IPS-20b (cell line): ENCODE data around the gene PRRG4.

Source experiments
- H3K27ac ChIP-seq: one replicate; pipeline ENCODE4 v1.5.1; 2013; ENCODE audit warnings: low read length
- H3K27me3 ChIP-seq: 2 replicates; pipeline ENCODE4 v1.6.1; 2013; ENCODE audit warnings: mild to moderate bottlenecking, low read length, inconsistent platforms; ENCODE audit not compliant: insufficient read depth
- H3K36me3 ChIP-seq: 2 replicates; pipeline ENCODE4 v1.6.1; 2013; ENCODE audit warnings: low read depth, mild to moderate bottlenecking, inconsistent platforms, low read length, moderate library complexity; ENCODE audit not compliant: insufficient read depth
- H3K4me1 ChIP-seq: 2 replicates; pipeline ENCODE4 v1.6.1; 2013; ENCODE audit warnings: mild to moderate bottlenecking, control low read depth, inconsistent platforms, low read length, moderate library complexity; ENCODE audit not compliant: insufficient read depth
- H3K4me3 ChIP-seq: 2 replicates; pipeline ENCODE4 v1.5.1; 2013; ENCODE audit warnings: mild to moderate bottlenecking, low read length, inconsistent platforms
- H3K9ac ChIP-seq: 2 replicates; pipeline ENCODE4 v1.6.1; 2013; ENCODE audit warnings: low read depth, mild to moderate bottlenecking, inconsistent platforms, low read length, moderate library complexity
- H3K9me3 ChIP-seq: 2 replicates; pipeline ENCODE4 v1.6.1; 2013; ENCODE audit warnings: mild to moderate bottlenecking, low read depth, low read length, inconsistent platforms; ENCODE audit not compliant: insufficient read depth

The PRRG4 gene

DNA sequence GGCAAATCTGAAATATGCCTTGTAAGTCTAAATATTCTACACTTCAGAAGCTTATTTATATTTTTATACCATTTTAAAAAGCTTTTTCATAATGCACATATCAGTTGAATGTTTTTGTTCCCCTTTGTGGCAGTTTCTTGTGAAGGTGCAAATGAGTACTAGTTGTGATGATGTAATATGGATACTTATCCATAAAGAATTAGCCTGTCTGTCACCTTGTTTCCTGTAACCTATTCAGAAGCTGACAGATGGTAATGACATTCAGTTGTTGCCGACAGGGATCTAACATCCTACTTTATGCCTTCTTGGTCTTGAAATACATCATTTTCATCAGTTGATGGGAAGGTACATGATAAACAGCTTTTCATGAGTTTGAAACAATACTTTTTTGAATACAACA lies 65.7 kb downstream of the PRRG4 start:
- Histone ChIP-seq H3K36me3 (peaks cover 50% of the 10 kb centered on the region), H3K9ac (peak overlapping the region; percentile 96; the same call in 1 of the 2 replicates), H3K27ac (no peak overlapping the region), H3K4me3 (peak overlapping the region; percentile 95), H3K27me3 (no peaks in the 10 kb centered on the region), H3K4me1 (peaks cover 19% of the 10 kb centered on the region), H3K9me3 (no peaks in the 10 kb centered on the region)

DNA sequence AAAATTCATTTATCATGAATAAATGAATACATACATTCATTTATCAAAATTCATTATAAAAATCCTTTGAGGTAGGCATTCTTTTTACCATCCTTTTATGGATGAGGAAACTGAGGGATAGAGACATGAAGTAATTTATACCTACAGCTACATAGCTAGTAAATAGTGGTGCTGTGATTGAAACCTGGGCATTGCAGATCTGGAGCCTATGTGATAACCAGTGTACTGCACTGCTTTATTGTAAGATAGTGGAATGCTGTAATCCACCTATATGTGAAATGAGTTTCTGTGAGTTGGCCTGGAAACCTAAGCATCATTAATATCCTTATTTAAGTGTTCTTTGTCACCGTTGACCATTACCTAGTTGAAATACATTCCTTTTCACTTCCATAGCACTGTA lies 67.4 kb downstream of the PRRG4 start:
- Histone ChIP-seq H3K9ac (no peak overlapping the region), H3K36me3 (peaks cover 66% of the 10 kb centered on the region), H3K27me3 (no peaks in the 10 kb centered on the region), H3K27ac (no peak overlapping the region), H3K9me3 (no peaks in the 10 kb centered on the region), H3K4me3 (peak overlapping the region; percentile 4; the same call in 1 of the 2 replicates), H3K4me1 (peaks cover 23% of the 10 kb centered on the region)

DNA sequence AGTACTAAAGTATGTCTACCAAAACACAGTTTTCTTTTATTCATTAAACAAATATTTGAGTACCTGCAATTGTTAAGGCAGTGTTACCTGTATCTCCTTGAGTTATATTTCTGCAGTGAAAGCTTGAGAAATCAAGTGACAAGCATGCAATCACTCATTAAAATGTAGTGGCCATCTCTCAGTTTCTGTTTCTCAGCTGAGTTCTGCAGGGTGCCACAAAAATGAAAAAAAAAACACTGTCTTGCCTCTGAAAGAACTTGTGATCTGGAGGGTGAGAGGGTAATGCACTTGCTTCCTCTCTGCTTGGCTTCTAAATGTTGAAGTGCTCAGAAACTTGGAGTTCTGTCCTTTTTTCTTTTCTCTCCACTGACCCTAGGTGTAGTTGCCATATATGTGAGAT lies 69.7 kb downstream of the PRRG4 start:
- peaks cover 23% of the 10 kb centered on the region for H3K4me1 ChIP-seq
- H3K27me3 ChIP-seq, result no peaks in the 10 kb centered on the region
- peaks cover 75% of the 10 kb centered on the region for H3K36me3 ChIP-seq
- H3K4me3 ChIP-seq, result no peak overlapping the region
- H3K9me3 ChIP-seq, result no peaks in the 10 kb centered on the region
- no peak overlapping the region for H3K9ac ChIP-seq
- no peak overlapping the region for H3K27ac ChIP-seq

DNA sequence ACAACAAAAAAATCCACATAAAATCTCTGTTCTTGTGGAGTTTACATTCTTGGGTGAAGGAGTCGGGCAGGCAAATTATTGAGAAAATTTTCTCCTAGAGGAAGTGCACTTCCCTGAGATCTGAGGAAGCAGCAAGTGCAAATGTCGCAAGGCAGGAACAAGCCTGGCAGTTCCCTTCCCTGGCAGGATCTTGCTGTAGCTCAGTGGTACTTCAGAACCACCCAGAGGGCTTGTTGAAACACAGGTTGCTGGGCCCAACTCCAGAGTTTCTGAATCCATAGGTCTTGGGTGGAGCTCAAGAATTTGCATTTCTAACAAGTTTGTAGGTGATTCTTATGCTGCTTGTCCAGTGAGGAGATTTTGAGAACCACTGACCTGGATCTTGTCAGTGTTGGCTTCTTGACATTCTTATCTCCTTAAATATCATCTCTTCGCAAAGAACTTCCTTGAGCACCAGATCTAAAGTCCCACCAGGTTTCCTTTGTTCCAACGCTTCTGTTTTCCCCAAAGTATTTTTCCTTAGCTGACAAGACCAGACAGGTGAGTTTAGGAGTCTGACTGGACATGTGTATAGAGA lies 72.5 kb downstream of the PRRG4 start:
- no peaks in the 10 kb centered on the region for H3K9me3 ChIP-seq
- peaks cover 15% of the 10 kb centered on the region; the same call in 1 of the 2 replicates for H3K4me1 ChIP-seq
- no peak overlapping the region for H3K9ac ChIP-seq
- no peak overlapping the region for H3K4me3 ChIP-seq
- H3K27ac ChIP-seq, result no peak overlapping the region
- H3K27me3 ChIP-seq, result no peaks in the 10 kb centered on the region
- H3K36me3 ChIP-seq, result peaks cover 68% of the 10 kb centered on the region

DNA sequence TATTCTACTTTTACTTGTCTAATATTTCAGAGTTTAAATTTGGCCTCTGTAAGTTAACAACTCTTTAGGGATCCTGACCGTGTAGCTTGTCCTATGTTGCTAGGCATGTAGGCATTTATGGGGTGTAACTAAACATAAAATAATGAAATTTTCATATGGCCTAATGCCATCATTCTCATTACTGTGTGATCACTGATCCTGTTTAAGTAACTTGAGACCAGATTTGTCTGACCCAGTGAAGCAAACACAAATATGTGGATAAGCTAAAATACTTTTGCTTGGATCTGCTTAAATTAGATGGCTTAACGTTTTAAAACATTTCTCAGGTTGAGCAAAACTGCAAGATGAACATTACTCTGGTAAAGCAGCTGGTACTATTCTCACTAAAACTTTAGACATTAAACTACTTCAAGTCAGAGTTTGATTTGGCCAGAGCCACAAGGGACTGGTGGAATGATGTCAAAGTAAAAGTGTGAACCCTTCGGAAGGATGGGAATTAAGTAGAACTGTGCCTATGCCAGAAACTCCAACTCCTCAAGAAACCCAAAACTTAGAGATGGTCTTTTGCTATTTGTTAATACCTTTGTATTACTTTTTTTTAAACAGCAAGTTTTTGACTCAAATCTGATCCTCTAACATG lies 75.4 kb downstream of the PRRG4 start:
- Histone ChIP-seq H3K27ac (no peak overlapping the region), H3K27me3 (no peaks in the 10 kb centered on the region), H3K4me3 (no peak overlapping the region), H3K36me3 (peaks cover 53% of the 10 kb centered on the region), H3K9ac (no peak overlapping the region), H3K9me3 (no peaks in the 10 kb centered on the region), H3K4me1 (peaks cover 13% of the 10 kb centered on the region; the same call in 1 of the 2 replicates)
